Liver (tissue), 9 donors: ENCODE results near the gene DDX23. TPM values are rescaled to one million over a fixed set of nuclear protein-coding genes. Genes with fewer than 3 reads are reported as not detected.
"Not testable (repeated sequence)": the region's sequence is repeated elsewhere in the genome, so short reads cannot be mapped to it uniquely, and the experiment has no call there.

Experiments used
- DNase-seq: peaks from one replicate; pipeline ENCODE4 v3.0.0-alpha.2; 2017; ENCODE audit warnings: low spot score
- H3K27ac ChIP-seq, 2 donors: one replicate each; pipeline ENCODE4 v1.7.0; 2013; ENCODE audit warnings: inconsistent platforms in 2 of 2, low read length in 2 of 2, control low read depth in 1 of 2, low read depth in 1 of 2, mild to moderate bottlenecking in 1 of 2
- H3K27me3 ChIP-seq, 4 donors: one replicate each; pipeline versions ENCODE4 v1.6.1 to v1.7.0; 2013; ENCODE audit warnings: low read length in 3 of 4, inconsistent platforms in 1 of 4, mild to moderate bottlenecking in 1 of 4, moderate library complexity in 1 of 4; ENCODE audit not compliant: control insufficient read depth in 4 of 4, insufficient read depth in 4 of 4
- H3K36me3 ChIP-seq, 4 donors: one replicate each; pipeline versions ENCODE4 v1.6.1 to v1.7.0; 2013; ENCODE audit warnings: low read length in 3 of 4, mild to moderate bottlenecking in 3 of 4, low read depth in 1 of 4, moderate library complexity in 1 of 4; ENCODE audit not compliant: control insufficient read depth in 4 of 4, insufficient read depth in 3 of 4
- H3K4me1 ChIP-seq, 4 donors: one replicate each; pipeline versions ENCODE4 v1.6.1 to v1.7.0; 2013; ENCODE audit warnings: low read length in 3 of 4, mild to moderate bottlenecking in 3 of 4, moderate library complexity in 1 of 4; ENCODE audit not compliant: control insufficient read depth in 4 of 4, insufficient read depth in 4 of 4
- H3K4me3 ChIP-seq, 3 donors: one replicate each; pipeline versions ENCODE4 v1.6.1 to v1.7.0; 2013; ENCODE audit warnings: low read length in 3 of 3, control low read depth in 1 of 3, low read depth in 1 of 3, mild to moderate bottlenecking in 1 of 3
- H3K9ac ChIP-seq, 2 donors: one replicate each; pipeline ENCODE4 v1.7.0; 2013; ENCODE audit warnings: low read length in 2 of 2, mild to moderate bottlenecking in 2 of 2, moderate library complexity in 2 of 2, control low read depth in 1 of 2, low read depth in 1 of 2
- H3K9me3 ChIP-seq, 4 donors: one replicate each; pipeline versions ENCODE4 v1.6.1 to v1.7.0; 2013; ENCODE audit warnings: low read length in 3 of 4; ENCODE audit not compliant: control insufficient read depth in 4 of 4
- ATF3 ChIP-seq: IDR thresholded peaks from 2 replicates; pipeline ENCODE4 v1.6.1; 2016; ENCODE audit warnings: antibody characterized with exemption
- CTCF ChIP-seq: fragments of 150-350 bp; IDR thresholded peaks from 2 replicates; pipeline ENCODE4 v1.5.1; 2017; ENCODE audit warnings: improper control_type of control experiment, low read depth, low read length; ENCODE audit not compliant: missing input control
- FOXA1 ChIP-seq: IDR thresholded peaks from 2 replicates; pipeline ENCODE4 v1.6.1; 2016; ENCODE audit warnings: antibody characterized with exemption
- FOXA2 ChIP-seq: IDR thresholded peaks from 2 replicates; pipeline ENCODE4 v1.6.1; 2016; ENCODE audit warnings: antibody characterized with exemption
- HNF4A ChIP-seq, 2 donors: conservative IDR thresholded peaks; 2 replicates each; pipeline ENCODE4 v1.6.1; 2016; ENCODE audit warnings: antibody characterized with exemption in 2 of 2, mild to moderate bottlenecking in 2 of 2
- HNF4G ChIP-seq: IDR thresholded peaks from 2 replicates; pipeline ENCODE4 v1.6.1; 2016; ENCODE audit warnings: antibody characterized with exemption
- RAD21 ChIP-seq, 2 donors: IDR thresholded peaks; 2 replicates each; pipeline ENCODE4 v1.6.1; 2016; ENCODE audit warnings: antibody characterized with exemption in 2 of 2, mild to moderate bottlenecking in 2 of 2
- REST ChIP-seq: IDR thresholded peaks from 2 replicates; pipeline ENCODE4 v1.6.1; 2016; ENCODE audit warnings: antibody characterized with exemption, mild to moderate bottlenecking
- RXRA ChIP-seq, 2 donors: IDR thresholded peaks; 2 replicates each; pipeline ENCODE4 v1.6.1; 2017 to 2018; ENCODE audit warnings: antibody characterized with exemption in 2 of 2, mild to moderate bottlenecking in 1 of 2
- TAF1 ChIP-seq: conservative IDR thresholded peaks from 2 replicates; pipeline ENCODE4 v1.6.1; 2016; ENCODE audit warnings: antibody characterized with exemption, mild to moderate bottlenecking
- ZBTB33 ChIP-seq: IDR thresholded peaks from 2 replicates; pipeline ENCODE4 v1.6.1; 2016; ENCODE audit warnings: antibody characterized with exemption
- WGBS: extraction: QIAGEN DNeasy Blood & Tissue Kit; methylation state at CpG from one replicate; pipeline ENCODE4 v1.1.7; 2013; 5-methylcytosine and 5-hydroxymethylcytosine counted together
- polyA plus RNA-seq, 2 donors: library from polyadenylated mRNA; stranded (reverse) in 1 of 2; unstranded in 1 of 2; fragments of 200-250 nt in 1 of 2; fragments of >200 nt in 1 of 2; fragmentation: Nextera tagmentation in 1 of 2; extraction: Ambion mirVana in 1 of 2; gene quantifications; one replicate each; pipeline versions ENCODE4 v1.2.1 to v1.2.3, GENCODE V29; 2013 to 2015
- total RNA-seq, 2 donors: library from RNA; depleted of rRNA; stranded (reverse); fragments of >200 nt; gene quantifications; one replicate each; pipeline ENCODE4 v1.2.3, GENCODE V29; 2014
- donor health status: healthy.
- donor health status: healthy.
- donor health status: healthy.
- donor health status: healthy.
- donor health status: healthy.

Gene DDX23
- total and polyA plus RNA-seq, 4 donors, result 16.9 to 60.6 (median 29.7) TPM

- Histone ChIP-seq H3K4me1 (peaks cover 2 to 12% (median 7%) of the 10 kb centered on the region in 4 donors), H3K27me3 (no peaks in the 10 kb centered on the region), H3K4me3 (no peak overlapping the region), H3K9ac (no peak overlapping the region), H3K27ac (no peak overlapping the region), H3K36me3 (peaks cover 0 to 25% (median 16%) of the 10 kb centered on the region in 4 donors), H3K9me3 (no peaks in the 10 kb centered on the region)
- TF ChIP-seq FOXA2, result no peak
- TF ChIP-seq RAD21 (IDR thresholded peaks at IDR 0.05), result no peak
- no peak for TF ChIP-seq CTCF
- TF ChIP-seq ZBTB33, result no peak
- no peak for TF ChIP-seq ATF3
- no peak for TF ChIP-seq FOXA1
- TF ChIP-seq HNF4G, result no peak
- no peak for TF ChIP-seq RXRA (IDR thresholded peaks at IDR 0.05)
- no peak for TF ChIP-seq REST
- TF ChIP-seq HNF4A (conservative IDR thresholded peaks at IDR 0.05), result no peak
- DNase-seq, result no peak
- WGBS, result 73% methylated on average over 2 of the region's 2 CpGs
Measured at GRCh38 chr12:48856379-48856778, 4.4 kb upstream of the DDX23 start.

- DNase-seq, result not testable (repeated sequence)
- WGBS, result 88% methylated on average over 10 of the region's 10 CpGs
Measured at GRCh38 chr12:48854932-48855331, 3.0 kb upstream of the DDX23 start.

GRCh38 chr12:48854488-48854887, 2.5 kb upstream of the DDX23 start:
- H3K9ac ChIP-seq, result no peak overlapping the region
- no peak for DNase-seq
- WGBS, result 91% methylated on average over 4 of the region's 4 CpGs
- H3K36me3 ChIP-seq, result peaks cover 0 to 15% (median 6%) of the 10 kb centered on the region in 4 donors
- no peak overlapping the region for H3K27ac ChIP-seq
- H3K4me1 ChIP-seq, result peaks cover 2 to 24% (median 20%) of the 10 kb centered on the region in 4 donors
- H3K27me3 ChIP-seq, result no peaks in the 10 kb centered on the region
- H3K4me3 ChIP-seq, result no peak overlapping the region
- H3K9me3 ChIP-seq, result no peaks in the 10 kb centered on the region
- no peak for TF ChIP-seq HNF4A (conservative IDR thresholded peaks at IDR 0.05)
- TF ChIP-seq TAF1, result no peak
- no peak for TF ChIP-seq RAD21 (IDR thresholded peaks at IDR 0.05)
- TF ChIP-seq CTCF, result no peak
- TF ChIP-seq RXRA (IDR thresholded peaks at IDR 0.05), result no peak
- TF ChIP-seq ZBTB33, result no peak
- no peak for TF ChIP-seq FOXA2

More at GRCh38 chr12:48854932-48855331, 3.0 kb upstream of the DDX23 start:
- not testable (repeated sequence) for H3K4me3 ChIP-seq, H3K27me3 ChIP-seq, H3K9me3 ChIP-seq, H3K9ac ChIP-seq, H3K27ac ChIP-seq
- Histone ChIP-seq H3K36me3 (peaks cover 0 to 17% (median 8%) of the 10 kb centered on the region in 4 donors), H3K4me1 (peaks cover 2 to 22% (median 20%) of the 10 kb centered on the region in 4 donors)
